GM12865 (cell line): ENCODE results near the gene SLC66A2.

Experiments used
- DNase-seq: peaks from one replicate; pipeline ENCODE4 v3.0.0; 2010; ENCODE audit warnings: low read depth
- H3K4me3 ChIP-seq: 2 replicates; pipeline ENCODE4 v1.5.1; 2011; ENCODE audit warnings: mild to moderate bottlenecking, low read depth, low read length, control low read depth
- TF ChIP-seq, protein P1 (sequence below): IDR thresholded peaks from 2 replicates; pipeline ENCODE4 v1.5.1; 2011; ENCODE audit warnings: low read length, control low read depth, low read depth, inconsistent platforms; ENCODE audit not compliant: insufficient read depth; ENCODE audit errors: missing control alignments

SLC66A2 gene

DNA sequence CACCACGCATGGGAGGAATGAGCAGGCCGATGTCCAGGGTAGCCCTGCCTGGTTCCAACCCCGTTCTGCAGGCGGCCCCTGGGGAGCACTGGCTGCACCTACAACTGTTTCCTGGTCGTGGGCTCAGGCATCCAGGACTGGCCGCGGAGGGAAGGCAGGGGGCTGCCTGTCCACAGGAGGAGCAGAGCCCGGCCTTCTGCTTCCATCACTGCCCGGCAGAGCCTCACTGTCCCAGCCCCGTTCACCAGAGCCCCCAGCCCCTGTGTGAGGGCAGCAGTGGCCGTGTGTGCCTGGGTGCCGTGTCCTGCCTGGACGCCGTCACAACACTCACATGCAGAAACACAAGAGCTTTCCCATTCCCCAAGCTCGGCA, 97.5 kb downstream of the SLC66A2 start:
- no peak overlapping the region for H3K4me3 ChIP-seq
- TF ChIP-seq, protein P1, sequence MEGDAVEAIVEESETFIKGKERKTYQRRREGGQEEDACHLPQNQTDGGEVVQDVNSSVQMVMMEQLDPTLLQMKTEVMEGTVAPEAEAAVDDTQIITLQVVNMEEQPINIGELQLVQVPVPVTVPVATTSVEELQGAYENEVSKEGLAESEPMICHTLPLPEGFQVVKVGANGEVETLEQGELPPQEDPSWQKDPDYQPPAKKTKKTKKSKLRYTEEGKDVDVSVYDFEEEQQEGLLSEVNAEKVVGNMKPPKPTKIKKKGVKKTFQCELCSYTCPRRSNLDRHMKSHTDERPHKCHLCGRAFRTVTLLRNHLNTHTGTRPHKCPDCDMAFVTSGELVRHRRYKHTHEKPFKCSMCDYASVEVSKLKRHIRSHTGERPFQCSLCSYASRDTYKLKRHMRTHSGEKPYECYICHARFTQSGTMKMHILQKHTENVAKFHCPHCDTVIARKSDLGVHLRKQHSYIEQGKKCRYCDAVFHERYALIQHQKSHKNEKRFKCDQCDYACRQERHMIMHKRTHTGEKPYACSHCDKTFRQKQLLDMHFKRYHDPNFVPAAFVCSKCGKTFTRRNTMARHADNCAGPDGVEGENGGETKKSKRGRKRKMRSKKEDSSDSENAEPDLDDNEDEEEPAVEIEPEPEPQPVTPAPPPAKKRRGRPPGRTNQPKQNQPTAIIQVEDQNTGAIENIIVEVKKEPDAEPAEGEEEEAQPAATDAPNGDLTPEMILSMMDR, result no peak
- DNase-seq, result no peak

DNA sequence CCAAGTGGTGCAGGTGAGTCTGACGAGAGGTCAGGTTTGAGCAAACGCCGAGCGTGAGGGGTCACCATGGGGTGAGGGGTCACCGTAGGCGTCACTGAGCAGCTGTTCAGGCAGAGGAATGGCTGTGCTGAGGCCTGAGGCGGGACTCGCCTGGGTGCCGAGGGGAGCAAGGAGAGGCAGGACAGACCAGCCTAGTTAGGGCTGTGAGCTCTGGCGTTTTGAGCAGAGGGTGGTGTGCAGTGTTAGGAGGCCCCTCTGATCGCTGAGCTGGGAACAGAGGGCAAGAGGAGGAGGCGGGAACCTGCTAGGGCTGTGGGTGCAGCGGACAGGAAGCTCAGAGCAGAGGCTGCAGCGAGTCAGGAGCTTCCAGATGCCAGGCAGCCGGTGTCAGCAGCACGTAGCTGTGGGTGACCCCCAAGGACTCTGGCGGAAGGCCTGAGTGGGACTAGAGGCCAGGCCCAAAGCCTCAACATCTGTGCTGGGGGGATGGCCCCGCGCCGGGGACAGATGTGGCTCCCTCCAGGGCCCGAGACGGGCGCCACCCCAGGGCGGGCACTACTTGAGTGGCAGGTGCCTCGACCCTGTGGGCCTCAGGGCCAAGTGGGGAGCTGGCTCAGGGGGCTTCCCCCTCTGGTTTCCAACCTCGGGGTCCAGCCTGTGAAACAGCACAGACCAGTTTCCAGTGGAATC, 98.0 kb downstream of the SLC66A2 start:
- TF ChIP-seq, protein P1, result no peak
- no peak for DNase-seq
- H3K4me3 ChIP-seq, result no peak overlapping the region

DNA sequence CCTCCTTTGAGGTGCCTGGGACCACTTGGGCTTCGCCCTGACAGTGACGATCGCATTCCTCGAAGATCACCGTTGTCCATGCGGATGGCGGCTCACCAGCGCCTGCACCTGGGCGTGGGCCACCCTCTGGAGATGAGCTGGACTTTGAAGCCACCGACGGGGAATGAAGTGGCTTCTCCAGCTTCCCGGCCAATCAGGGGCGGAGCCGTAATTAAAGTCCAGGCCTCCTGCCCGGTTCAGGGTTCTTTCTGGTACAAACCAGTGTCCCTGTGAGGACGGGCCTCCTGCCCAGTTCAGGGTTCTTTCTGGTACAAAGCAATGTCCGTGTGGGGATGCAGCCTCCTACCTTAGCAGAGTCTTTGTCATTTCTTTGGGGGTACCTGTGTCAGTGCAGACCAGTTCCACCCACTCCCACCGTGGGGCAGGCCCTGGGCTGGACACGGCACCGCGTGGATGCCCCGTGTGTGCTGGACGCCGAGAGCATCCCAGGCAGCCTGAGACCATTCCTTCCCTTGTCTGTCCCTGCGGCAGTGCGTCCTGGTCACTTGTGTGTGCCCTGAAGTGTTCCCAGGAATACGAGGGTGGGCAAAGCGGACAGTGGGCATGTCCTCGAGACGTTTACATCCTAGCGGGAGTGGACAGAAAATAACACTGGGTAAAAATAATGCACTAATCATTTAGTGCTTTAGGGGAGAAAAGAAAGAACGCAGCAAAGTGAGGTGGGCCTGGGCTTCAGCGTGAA, 98.7 kb downstream of the SLC66A2 start:
- no peak for DNase-seq
- TF ChIP-seq, protein P1, result no peak
- H3K4me3 ChIP-seq, result no peak overlapping the region
